Umbilical cord (tissue), 2 donors: ENCODE measurements around the gene PCDHA8. TPM values are rescaled to one million over a fixed set of nuclear protein-coding genes. Genes with fewer than 3 reads are reported as not detected.
"Not testable (repeated sequence)": the region's sequence is repeated elsewhere in the genome, so short reads cannot be mapped to it uniquely, and the experiment has no call there.

ENCODE experiments used
- DNase-seq: peaks from one replicate; pipeline ENCODE4 v3.0.0-alpha.2; 2015; ENCODE audit warnings: low spot score
- total RNA-seq: library from RNA; depleted of rRNA; stranded (reverse); fragments of >200 nt; gene quantifications from one replicate; pipeline ENCODE4 v1.2.3, GENCODE V29; 2014; ENCODE audit warnings: low replicate concordance; ENCODE audit not compliant: insufficient read depth

PCDHA8 gene, protein sequence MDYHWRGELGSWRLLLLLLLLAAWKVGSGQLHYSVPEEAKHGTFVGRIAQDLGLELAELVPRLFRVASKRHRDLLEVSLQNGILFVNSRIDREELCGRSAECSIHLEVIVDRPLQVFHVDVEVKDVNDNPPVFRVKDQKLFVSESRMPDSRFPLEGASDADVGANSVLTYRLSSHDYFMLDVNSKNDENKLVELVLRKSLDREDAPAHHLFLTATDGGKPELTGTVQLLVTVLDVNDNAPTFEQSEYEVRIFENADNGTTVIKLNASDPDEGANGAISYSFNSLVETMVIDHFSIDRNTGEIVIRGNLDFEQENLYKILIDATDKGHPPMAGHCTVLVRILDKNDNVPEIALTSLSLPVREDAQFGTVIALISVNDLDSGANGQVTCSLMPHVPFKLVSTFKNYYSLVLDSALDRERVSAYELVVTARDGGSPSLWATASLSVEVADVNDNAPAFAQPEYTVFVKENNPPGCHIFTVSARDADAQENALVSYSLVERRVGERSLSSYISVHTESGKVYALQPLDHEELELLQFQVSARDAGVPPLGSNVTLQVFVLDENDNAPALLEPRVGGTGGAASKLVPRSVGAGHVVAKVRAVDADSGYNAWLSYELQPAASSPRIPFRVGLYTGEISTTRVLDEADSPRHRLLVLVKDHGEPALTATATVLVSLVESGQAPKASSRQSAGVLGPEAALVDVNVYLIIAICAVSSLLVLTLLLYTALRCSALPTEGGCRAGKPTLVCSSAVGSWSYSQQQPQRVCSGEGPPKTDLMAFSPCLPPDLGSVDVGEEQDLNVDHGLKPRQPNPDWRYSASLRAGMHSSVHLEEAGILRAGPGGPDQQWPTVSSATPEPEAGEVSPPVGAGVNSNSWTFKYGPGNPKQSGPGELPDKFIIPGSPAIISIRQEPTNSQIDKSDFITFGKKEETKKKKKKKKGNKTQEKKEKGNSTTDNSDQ
- 6.0 TPM for total RNA-seq

DNA sequence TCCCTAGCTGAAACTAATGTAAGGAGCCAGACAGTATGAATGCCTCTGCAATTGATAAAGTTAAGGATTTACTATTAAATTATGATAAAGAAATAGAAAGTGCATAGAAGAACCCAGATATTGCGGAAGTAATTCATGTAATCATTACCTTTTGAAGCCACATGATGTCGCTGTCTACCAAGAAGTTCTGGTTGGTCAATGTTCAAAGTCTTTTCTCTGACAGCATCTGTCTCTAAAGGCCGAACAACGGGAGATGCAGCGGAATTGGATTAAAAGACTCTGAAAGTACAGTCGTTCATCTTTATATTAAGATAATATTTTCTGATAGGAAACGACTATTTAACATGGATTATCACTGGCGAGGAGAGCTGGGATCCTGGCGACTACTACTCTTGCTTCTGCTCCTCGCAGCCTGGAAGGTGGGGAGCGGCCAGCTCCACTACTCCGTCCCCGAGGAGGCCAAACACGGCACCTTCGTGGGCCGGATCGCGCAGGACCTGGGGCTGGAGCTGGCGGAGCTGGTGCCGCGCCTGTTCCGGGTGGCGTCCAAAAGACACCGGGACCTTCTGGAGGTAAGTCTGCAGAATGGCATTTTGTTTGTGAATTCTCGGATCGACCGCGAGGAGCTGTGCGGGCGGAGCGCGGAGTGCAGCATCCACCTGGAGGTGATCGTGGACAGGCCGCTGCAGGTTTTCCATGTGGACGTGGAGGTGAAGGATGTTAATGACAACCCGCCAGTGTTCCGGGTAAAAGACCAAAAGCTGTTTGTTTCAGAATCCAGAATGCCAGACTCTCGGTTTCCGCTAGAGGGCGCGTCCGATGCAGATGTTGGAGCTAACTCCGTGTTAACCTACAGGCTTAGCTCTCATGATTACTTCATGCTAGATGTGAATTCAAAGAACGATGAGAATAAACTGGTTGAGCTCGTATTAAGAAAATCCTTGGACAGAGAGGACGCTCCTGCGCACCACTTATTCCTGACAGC is at the start of gene PCDHA8:
PCDHA8 (plus strand) TSS at position 210 of the 985 bp plus-strand sequence; CDS start at position 345, 135 bp downstream.
- DNase-seq: no peak

DNA sequence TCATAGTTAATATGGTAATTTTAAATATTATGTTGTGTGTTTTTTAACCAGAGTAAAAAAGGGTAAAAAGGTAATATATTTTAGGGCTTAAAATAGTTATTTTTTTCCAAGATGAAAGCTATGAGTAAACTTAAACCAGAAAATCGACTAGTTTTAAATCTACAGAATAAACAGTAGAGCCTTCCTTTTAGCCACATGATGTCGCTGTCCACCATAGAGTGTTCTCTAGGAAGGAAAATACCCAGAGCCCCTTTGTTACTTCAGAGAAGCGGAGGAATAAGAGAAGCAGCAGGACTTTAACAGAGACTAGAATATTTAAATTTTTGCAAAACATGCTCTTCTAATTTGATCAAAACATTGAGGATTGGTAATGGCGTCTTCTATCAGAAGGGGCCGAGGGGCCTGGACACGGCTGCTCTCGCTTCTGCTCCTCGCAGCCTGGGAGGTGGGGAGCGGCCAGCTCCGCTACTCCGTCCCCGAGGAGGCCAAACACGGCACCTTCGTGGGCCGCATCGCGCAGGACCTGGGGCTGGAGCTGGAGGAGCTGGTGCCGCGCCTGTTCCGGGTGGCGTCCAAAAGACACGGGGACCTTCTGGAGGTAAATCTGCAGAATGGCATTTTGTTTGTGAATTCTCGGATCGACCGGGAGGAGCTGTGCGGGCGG is 46.3 kb upstream of the PCDHA8 start, which contains the start of gene PCDHA2:
PCDHA2 (plus strand) TSS at position 258 of the 664 bp plus-strand sequence.
- DNase-seq: no peak

DNA sequence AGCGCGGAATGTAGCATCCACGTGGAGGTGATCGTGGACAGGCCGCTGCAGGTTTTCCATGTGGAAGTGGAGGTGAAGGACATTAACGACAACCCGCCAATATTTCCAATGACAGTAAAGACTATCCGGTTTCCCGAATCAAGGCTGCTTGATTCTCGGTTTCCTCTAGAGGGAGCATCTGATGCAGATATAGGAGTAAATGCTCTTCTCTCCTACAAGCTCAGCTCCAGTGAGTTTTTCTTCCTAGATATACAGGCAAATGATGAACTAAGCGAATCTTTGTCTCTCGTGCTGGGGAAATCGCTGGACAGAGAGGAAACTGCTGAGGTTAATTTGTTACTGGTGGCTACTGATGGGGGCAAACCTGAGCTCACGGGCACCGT is 45.7 kb upstream of the PCDHA8 start:
- no peak for DNase-seq

DNA sequence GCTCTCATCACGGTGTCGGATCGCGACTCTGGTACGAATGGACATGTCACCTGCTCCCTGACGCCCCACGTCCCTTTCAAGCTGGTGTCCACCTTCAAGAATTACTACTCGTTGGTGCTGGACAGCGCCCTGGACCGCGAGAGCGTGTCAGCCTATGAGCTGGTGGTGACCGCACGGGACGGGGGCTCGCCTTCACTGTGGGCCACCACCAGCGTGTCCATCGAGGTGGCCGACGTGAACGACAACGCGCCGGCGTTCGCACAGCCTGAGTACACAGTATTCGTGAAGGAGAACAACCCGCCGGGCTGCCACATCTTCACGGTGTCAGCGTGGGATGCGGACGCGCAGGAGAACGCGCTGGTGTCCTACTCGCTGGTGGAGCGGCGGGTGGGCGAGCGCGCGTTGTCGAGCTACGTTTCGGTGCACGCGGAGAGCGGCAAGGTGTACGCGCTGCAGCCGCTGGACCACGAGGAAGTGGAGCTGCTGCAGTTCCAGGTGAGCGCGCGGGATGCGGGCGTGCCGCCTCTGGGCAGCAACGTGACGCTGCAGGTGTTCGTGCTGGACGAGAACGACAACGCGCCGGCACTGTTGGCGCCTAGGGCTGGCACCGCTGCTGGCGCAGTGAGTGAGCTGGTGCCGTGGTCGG is 44.8 kb upstream of the PCDHA8 start:
- not testable (repeated sequence) for DNase-seq

DNA sequence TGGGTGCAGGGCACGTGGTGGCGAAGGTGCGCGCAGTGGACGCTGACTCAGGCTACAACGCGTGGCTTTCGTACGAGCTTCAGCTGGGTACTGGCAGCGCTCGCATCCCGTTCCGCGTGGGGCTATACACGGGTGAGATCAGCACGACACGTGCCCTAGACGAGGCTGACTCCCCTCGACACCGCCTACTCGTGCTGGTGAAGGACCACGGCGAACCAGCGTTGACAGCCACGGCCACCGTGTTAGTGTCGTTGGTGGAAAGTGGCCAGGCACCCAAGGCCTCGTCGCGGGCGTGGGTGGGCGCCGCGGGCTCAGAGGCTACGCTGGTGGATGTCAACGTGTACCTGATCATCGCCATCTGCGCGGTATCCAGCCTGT is 44.3 kb upstream of the PCDHA8 start:
- DNase-seq: no peak

DNA sequence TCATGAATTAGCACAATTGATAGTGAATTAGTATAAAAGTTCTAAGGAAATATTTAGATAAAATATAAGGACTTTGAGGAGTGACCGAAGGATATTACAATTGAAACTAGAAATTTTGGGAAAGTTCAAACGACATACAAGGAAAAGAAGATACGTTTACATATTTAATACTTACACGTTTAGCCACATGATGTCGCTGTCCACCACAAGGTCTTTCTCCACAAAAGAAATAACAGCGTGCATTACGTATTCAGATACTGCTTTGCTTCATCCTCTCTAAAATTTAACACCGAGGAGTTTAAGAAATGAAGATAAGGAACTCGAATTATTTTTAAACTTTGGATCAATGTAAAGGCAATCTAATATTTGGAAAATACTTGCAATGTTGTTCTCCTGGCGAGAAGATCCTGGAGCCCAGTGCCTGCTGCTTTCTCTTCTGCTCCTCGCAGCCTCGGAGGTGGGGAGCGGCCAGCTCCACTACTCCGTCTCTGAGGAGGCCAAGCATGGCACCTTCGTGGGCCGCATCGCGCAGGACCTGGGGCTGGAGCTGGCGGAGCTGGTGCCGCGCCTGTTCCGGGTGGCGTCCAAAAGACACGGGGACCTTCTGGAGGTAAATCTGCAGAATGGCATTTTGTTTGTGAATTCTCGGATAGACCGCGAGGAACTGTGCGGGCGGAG is 40.0 kb upstream of the PCDHA8 start, which contains the start of gene PCDHA3:
PCDHA3 (plus strand) TSS at position 242 of the 678 bp plus-strand sequence.
- no peak for DNase-seq

DNA sequence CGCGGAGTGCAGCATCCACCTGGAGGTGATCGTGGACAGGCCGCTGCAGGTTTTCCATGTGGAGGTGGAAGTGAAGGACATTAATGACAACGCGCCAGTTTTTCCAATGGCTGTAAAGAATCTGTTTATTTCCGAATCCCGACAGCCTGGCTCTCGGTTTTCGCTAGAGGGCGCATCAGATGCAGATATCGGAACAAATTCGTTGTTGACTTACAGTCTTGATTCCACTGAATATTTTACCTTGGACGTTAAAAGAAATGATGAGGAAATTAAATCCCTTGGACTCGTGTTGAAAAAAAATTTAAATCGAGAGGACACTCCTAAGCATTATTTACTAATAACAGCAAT is 39.5 kb upstream of the PCDHA8 start:
- DNase-seq: no peak

DNA sequence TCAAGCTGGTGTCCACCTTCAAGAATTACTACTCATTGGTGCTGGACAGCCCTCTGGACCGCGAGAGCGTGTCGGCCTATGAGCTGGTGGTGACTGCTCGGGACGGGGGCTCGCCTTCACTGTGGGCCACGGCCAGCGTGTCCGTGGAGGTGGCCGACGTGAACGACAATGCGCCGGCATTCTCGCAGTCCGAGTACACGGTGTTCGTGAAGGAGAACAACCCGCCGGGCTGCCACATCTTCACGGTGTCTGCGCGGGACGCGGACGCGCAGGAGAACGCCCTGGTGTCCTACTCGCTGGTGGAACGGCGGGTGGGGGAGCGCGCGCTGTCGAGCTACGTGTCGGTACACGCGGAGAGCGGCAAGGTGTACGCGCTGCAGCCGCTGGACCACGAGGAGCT is 38.6 kb upstream of the PCDHA8 start:
- DNase-seq: not testable (repeated sequence)

DNA sequence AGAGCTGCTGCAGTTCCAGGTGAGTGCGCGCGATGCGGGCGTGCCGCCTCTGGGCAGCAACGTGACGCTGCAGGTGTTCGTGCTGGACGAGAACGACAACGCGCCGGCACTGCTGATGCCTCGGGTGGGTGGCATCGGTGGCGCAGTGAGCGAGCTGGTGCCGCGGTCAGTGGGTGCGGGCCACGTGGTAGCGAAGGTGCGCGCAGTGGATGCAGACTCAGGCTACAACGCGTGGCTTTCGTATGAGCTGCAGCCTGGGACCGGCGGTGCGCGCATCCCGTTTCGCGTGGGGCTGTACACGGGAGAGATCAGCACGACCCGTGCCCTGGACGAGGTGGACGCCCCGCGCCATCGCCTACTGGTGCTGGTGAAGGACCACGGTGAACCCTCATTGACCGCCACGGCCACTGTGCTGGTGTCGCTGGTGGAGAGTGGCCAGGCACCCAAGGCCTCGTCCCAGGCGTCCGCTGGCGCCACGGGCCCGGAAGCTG is 38.2 kb upstream of the PCDHA8 start:
- DNase-seq: no peak

DNA sequence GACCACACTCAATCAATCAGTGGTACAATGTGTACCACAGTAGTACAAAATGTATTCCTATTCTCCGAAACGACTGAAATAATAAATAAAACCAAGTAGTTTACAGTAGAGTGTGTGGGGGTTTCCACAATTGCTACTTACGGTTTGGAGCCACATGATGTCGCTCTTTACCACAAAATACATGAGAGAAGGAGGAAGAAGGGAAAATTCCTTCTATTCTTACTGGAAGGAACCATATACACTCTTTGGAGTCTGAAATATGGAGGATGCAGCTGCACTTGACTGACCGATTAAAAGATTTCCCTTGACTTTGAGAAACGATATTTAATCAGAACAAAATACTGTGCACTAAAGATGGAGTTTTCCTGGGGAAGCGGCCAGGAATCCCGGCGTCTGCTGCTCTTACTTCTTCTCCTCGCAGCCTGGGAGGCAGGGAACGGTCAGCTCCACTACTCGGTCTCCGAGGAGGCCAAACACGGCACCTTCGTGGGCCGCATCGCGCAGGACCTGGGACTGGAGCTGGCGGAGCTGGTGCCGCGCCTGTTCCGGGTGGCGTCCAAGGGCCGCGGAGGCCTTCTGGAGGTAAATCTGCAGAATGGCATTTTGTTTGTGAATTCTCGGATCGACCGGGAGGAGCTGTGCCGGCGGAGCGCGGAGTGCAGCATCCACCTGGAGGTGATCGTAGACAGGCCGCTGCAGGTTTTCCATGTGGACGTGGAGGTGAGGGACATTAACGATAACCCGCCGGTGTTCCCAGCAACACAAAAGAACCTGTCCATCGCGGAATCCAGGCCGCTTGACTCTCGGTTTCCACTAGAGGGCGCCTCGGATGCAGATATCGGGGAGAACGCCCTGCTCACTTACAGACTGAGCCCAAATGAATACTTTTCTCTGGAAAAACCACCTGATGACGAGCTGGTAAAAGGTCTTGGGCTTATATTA is 33.9 kb upstream of the PCDHA8 start, which contains the start of gene PCDHA4:
PCDHA4 (plus strand) TSS at position 235 of the 942 bp plus-strand sequence.
- no peak for DNase-seq

DNA sequence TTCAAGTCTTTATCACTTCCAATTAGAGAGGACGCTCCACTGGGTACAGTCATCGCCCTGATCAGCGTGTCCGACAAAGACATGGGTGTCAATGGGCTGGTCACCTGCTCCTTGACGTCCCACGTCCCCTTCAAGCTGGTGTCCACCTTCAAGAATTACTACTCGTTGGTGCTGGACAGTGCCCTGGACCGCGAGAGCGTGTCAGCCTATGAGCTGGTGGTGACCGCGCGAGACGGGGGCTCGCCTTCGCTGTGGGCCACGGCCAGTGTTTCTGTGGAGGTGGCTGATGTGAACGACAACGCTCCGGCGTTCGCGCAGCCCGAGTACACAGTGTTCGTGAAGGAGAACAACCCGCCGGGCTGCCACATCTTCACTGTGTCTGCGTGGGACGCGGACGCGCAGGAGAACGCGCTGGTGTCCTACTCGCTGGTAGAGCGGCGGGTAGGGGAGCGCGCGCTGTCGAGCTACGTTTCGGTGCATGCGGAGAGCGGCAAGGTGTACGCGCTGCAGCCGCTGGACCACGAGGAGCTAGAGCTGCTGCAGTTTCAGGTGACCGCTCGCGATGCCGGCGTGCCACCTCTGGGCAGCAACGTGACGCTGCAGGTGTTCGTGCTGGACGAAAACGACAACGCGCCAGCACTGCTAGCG is 32.6 kb upstream of the PCDHA8 start:
- not testable (repeated sequence) for DNase-seq

DNA sequence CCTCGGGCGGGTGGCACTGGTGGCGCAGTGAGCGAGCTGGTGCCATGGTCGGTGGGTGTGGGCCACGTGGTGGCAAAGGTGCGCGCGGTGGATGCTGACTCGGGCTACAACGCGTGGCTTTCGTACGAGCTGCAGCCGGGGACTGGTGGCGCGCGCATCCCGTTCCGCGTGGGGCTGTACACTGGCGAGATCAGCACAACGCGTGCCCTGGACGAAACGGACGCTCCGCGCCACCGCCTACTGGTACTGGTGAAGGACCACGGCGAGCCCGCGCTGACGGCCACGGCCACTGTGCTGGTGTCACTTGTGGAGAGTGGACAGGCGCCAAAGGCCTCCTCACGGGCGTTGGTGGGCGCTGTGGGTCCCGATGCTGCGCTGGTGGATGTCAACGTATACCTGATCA is 32.1 kb upstream of the PCDHA8 start:
- DNase-seq: no peak

DNA sequence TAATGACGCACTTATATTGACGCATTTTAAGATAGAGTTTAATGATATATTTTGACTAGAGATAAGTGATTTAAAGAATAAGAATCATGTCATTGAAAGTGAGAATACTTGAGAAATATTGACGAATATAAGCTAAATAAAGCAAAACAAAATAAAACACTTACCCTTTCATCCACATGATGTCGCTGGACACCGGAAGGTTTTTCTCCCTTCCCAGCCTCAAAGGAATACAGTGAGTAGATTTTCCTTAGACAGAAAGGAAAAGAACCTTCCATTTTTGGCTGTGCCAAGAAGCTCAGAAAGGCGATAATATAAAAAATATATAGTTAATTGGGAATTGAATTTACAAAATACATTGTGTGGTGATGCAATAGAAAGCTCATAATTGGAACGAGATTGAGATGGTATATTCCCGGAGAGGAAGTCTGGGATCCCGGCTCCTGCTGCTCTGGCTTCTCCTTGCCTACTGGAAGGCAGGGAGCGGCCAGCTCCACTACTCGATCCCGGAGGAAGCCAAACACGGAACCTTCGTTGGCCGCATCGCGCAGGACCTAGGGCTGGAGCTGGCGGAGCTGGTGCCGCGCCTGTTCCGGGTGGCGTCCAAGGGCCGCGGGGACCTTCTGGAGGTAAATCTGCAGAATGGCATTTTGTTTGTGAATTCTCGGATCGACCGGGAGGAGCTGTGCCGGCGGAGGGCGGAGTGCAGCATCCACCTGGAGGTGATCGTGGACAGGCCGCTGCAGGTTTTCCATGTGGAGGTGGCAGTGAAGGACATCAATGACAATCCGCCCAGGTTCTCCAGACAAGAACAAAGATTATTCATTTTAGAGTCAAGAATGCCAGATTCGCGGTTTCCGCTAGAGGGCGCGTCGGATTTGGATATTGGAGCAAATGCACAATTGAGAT is 19.4 kb upstream of the PCDHA8 start, which contains the start of gene PCDHA5:
PCDHA5 (plus strand) TSS at position 239 of the 906 bp plus-strand sequence.
- no peak for DNase-seq

DNA sequence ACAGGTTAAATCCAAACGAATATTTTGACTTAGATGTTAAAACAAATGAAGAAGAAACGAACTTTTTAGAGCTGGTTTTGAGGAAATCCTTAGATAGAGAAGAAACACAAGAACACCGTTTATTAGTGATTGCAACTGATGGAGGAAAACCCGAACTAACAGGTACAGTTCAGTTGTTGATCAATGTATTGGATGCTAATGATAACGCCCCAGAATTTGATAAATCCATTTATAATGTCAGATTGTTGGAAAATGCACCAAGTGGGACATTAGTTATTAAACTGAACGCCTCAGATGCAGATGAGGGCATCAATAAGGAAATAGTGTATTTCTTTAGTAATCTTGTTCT is 18.7 kb upstream of the PCDHA8 start:
- peak; percentile 1 for DNase-seq

DNA sequence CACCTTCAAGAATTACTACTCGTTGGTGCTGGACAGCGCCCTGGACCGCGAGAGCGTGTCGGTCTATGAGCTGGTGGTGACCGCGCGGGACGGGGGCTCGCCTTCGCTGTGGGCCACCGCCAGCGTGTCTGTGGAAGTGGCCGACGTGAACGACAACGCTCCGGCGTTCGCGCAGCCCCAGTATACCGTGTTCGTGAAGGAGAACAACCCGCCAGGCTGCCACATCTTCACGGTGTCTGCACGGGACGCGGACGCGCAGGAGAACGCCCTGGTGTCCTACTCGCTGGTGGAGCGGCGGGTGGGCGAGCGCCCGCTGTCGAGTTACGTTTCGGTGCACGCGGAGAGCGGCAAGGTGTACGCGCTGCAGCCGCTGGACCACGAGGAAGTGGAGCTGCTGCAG is 18.0 kb upstream of the PCDHA8 start:
- DNase-seq: not testable (repeated sequence)

DNA sequence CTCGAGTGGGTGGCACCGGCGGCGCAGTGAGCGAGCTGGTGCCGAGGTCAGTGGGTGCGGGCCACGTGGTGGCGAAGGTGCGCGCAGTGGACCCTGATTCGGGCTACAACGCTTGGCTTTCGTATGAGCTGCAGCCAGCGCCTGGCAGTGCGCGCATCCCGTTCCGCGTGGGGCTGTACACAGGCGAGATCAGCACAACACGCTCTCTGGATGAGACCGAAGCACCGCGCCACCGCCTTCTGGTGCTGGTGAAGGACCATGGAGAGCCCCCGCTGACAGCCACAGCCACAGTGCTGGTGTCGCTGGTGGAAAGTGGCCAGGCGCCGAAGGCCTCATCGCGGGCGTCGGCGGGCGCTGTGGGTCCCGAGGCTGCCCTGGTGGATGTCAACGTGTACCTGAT is 17.5 kb upstream of the PCDHA8 start:
- DNase-seq: no peak
